GM12878 (cell line): ENCODE data around the gene ZSCAN4.

Source experiments
- CEBPB ChIP-seq, 2 experiments: fragments of 150-350 bp in 1 of 2; IDR thresholded peaks; 2 replicates each; pipeline ENCODE4 v1.6.1; 2012 to 2014; ENCODE audit warnings: low read depth in 2 of 2, low read length in 2 of 2, borderline replicate concordance in 1 of 2, inconsistent platforms in 1 of 2
- EGR1 ChIP-seq, 2 experiments: IDR thresholded peaks; 1 replicate in 1 of 2; 2 replicates in 1 of 2; pipeline ENCODE4 v1.6.1; 2011 to 2012; ENCODE audit warnings: low read depth in 2 of 2, low read length in 2 of 2, borderline replicate concordance in 1 of 2, mild to moderate bottlenecking in 1 of 2, moderate library complexity in 1 of 2
- ESRRA ChIP-seq: IDR thresholded peaks from 2 replicates; pipeline ENCODE4 v1.6.1; 2012; ENCODE audit warnings: mild to moderate bottlenecking, low read length, improper control_type of control experiment
- HDGF ChIP-seq: fragments of 450-650 bp; IDR thresholded peaks from 2 replicates; pipeline ENCODE4 v1.6.1; 2016; ENCODE audit warnings: antibody characterized with exemption
- KLF5 ChIP-seq: fragments of 450-650 bp; IDR thresholded peaks from 2 replicates; pipeline ENCODE4 v1.6.1; 2014; ENCODE audit warnings: mild to moderate bottlenecking; ENCODE audit not compliant: partially characterized antibody
- PAX5 ChIP-seq: IDR thresholded peaks from 2 replicates; pipeline ENCODE4 v1.6.1; 2011; ENCODE audit warnings: low read depth, low read length, borderline replicate concordance
- POLR2AphosphoS5 ChIP-seq: IDR thresholded peaks from 2 replicates; pipeline ENCODE4 v1.6.1; 2011; ENCODE audit warnings: mild to moderate bottlenecking, low read length, inconsistent platforms
- STAT1 ChIP-seq: fragments of 450-650 bp; conservative IDR thresholded peaks from 2 replicates; pipeline ENCODE4 v1.6.1; 2014; ENCODE audit warnings: antibody characterized with exemption, mild to moderate bottlenecking
- STAT3 ChIP-seq: IDR thresholded peaks from 2 replicates; pipeline ENCODE4 v1.6.1; 2011; ENCODE audit warnings: low read depth, low read length, improper control_type of control experiment
- YBX1 ChIP-seq: fragments of 450-650 bp; IDR thresholded peaks from 2 replicates; pipeline ENCODE4 v1.6.1; 2016; ENCODE audit warnings: antibody characterized with exemption
- ZZZ3 ChIP-seq: IDR thresholded peaks from 2 replicates; pipeline ENCODE4 v1.6.1; 2011; ENCODE audit warnings: low read depth; ENCODE audit not compliant: control insufficient read depth, insufficient read length

DNA sequence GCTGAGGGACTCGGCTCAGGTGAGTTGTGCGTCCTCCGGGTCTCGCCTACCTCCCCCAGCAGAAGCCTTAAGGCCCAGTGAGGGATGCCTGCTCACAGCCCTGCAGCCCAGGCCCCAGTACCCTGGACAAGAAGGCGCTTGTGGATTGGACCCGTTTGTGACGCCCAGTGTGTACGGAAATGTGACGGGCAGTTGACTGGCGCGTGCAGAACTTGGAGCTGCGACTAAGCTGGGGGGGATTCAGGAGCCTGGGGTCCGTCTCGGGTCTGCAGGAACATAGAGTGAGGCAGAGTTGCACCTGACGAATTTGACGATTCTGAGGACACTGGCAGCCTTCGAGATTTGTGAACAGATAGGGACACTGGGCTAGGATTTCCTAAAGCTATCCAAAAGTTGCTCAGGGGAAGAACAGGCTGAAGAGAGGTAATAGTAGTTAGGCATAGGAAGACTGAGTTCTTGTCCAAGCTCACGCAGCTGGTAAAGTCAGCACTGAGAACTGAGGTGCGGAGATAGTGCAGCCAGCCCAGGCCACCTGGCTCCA, 13.6 kb downstream of the ZSCAN4 start:
- TF ChIP-seq HDGF, result no peak
- TF ChIP-seq YBX1, result no peak
- TF ChIP-seq STAT1, result no peak
- no peak for TF ChIP-seq PAX5
- no peak for TF ChIP-seq ESRRA
- no peak for TF ChIP-seq CEBPB (IDR thresholded peaks at IDR 0.05; ENCODE audit: borderline replicate concordance in 1 of 2, low read depth in 2 of 2, low read length in 2 of 2)
- no peak for TF ChIP-seq EGR1 (IDR thresholded peaks at IDR 0.05; ENCODE audit: borderline replicate concordance in 1 of 2, low read depth in 2 of 2, low read length in 2 of 2)
- no peak for TF ChIP-seq ZZZ3
- no peak for TF ChIP-seq KLF5
- no peak for TF ChIP-seq STAT3
- 0 out of 2 replicates have a peak, but pooled peaks have one; percentile 3 for TF ChIP-seq POLR2AphosphoS5
